Common myeloid progenitor, CD34-positive (primary cell): ENCODE data around the gene BLACAT1.

Source experiments
- CTCF ChIA-PET: fragments of 350-600 bp; sonication (Branson Sonifier 250); formaldehyde crosslinking; loops from one replicate; lab custom pipeline; 2021; ENCODE audit warnings: antibody characterized with exemption; lab: Charles Lee
- POLR2A ChIA-PET: fragments of 350-600 bp; sonication (Branson Sonifier 250); formaldehyde crosslinking; loops from one replicate; lab custom pipeline; 2021; ENCODE audit warnings: antibody characterized with exemption; lab: Charles Lee
- DNase-seq, 3 donors: peaks; one replicate each; pipeline versions ENCODE4 v3.0.0 to v3.0.0-alpha.2; 2013
- H3K27ac ChIP-seq, 2 experiments: 1 replicate in 1 of 2; 2 replicates in 1 of 2; pipeline ENCODE4 v1.7.0; 2013; ENCODE audit warnings: inconsistent platforms in 2 of 2, low read length in 2 of 2, mild to moderate bottlenecking in 2 of 2, low read depth in 1 of 2, moderate library complexity in 1 of 2; ENCODE audit not compliant: severe bottlenecking in 2 of 2, insufficient read depth in 1 of 2, poor library complexity in 1 of 2
- H3K27me3 ChIP-seq, 5 experiments: replicated peaks in 2 of 5; 1 replicate in 3 of 5; 2 replicates in 2 of 5; pipeline versions ENCODE4 v1.6.1 to v1.7.0; 2013; ENCODE audit warnings: low read length in 4 of 5, mild to moderate bottlenecking in 2 of 5, moderate library complexity in 2 of 5, inconsistent platforms in 1 of 5; ENCODE audit not compliant: insufficient read depth in 5 of 5, control insufficient read depth in 4 of 5
- H3K36me3 ChIP-seq, 4 experiments: 1 replicate in 2 of 4; 2 replicates in 2 of 4; pipeline versions ENCODE4 v1.6.1 to v1.7.0; 2013; ENCODE audit warnings: low read length in 3 of 4, control low read depth in 1 of 4, mild to moderate bottlenecking in 1 of 4; ENCODE audit not compliant: control insufficient read depth in 4 of 4, insufficient read depth in 4 of 4
- H3K4me1 ChIP-seq, 4 experiments: 1 replicate in 3 of 4; 2 replicates in 1 of 4; pipeline versions ENCODE4 v1.6.1 to v1.7.1; 2013; ENCODE audit warnings: low read length in 3 of 4, mild to moderate bottlenecking in 3 of 4, control low read depth in 1 of 4, inconsistent platforms in 1 of 4, moderate library complexity in 1 of 4; ENCODE audit not compliant: control insufficient read depth in 4 of 4, insufficient read depth in 4 of 4; ENCODE audit errors: control extremely low read depth in 1 of 4
- H3K4me3 ChIP-seq, 7 experiments: 1 replicate in 4 of 7; 2 replicates in 3 of 7; pipeline versions ENCODE4 v1.5.1 to v1.7.0; 2013; ENCODE audit warnings: mild to moderate bottlenecking in 7 of 7, low read length in 6 of 7, moderate library complexity in 6 of 7, inconsistent platforms in 2 of 7, low read depth in 2 of 7, control low read depth in 1 of 7; ENCODE audit not compliant: insufficient read depth in 4 of 7, control insufficient read depth in 1 of 7; ENCODE audit errors: extremely low read depth in 1 of 7
- H3K9me3 ChIP-seq, 5 experiments: 1 replicate in 4 of 5; 2 replicates in 1 of 5; pipeline versions ENCODE4 v1.6.1 to v1.7.1; 2013; ENCODE audit warnings: low read length in 4 of 5, mild to moderate bottlenecking in 2 of 5, inconsistent platforms in 1 of 5, low read depth in 1 of 5, moderate library complexity in 1 of 5; ENCODE audit not compliant: control insufficient read depth in 4 of 5, insufficient read depth in 2 of 5; ENCODE audit errors: control extremely low read depth in 1 of 5
- WGBS: methylation state at CpG from one replicate; pipeline ENCODE4 v1.1.5; 2013; ENCODE audit not compliant: insufficient coverage; 5-methylcytosine and 5-hydroxymethylcytosine counted together

The BLACAT1 gene

GRCh38 chr1:205452364-205452763, 3.5 kb downstream of the BLACAT1 start:
- Histone ChIP-seq H3K4me3 (no peak overlapping the region), H3K4me1 (peaks cover 0 to 19% (median 10%) of the 10 kb centered on the region in 4 experiments), H3K9me3 (no peaks in the 10 kb centered on the region), H3K27ac (no peak overlapping the region), H3K36me3 (no peaks in the 10 kb centered on the region), H3K27me3 (peaks cover 6 to 70% (median 34%) of the 10 kb centered on the region in 5 experiments)
- POLR2A ChIA-PET, result no interaction called here
- DNase-seq, result no peak
- WGBS, result 90% methylated on average over 2 of the region's 2 CpGs
- CTCF ChIA-PET, result interaction anchor here (0.8 to 1.2 kb wide), 2 partner anchors 43 to 55 kb away, joined by 3 read pairs; no protein-coding TSS in a partner anchor

- Histone ChIP-seq H3K27ac (no peak overlapping the region), H3K36me3 (no peaks in the 10 kb centered on the region), H3K27me3 (peaks cover 6 to 64% (median 34%) of the 10 kb centered on the region in 5 experiments), H3K4me3 (no peak overlapping the region), H3K4me1 (peaks cover 0 to 15% (median 7%) of the 10 kb centered on the region in 4 experiments), H3K9me3 (no peaks in the 10 kb centered on the region)
- CTCF ChIA-PET, result no interaction called here
- WGBS, result no CpG with 5 or more reads among the region's 2 CpGs
- DNase-seq, result no peak
- POLR2A ChIA-PET, result no interaction called here
Observed at GRCh38 chr1:205451759-205452164, 4.1 kb downstream of the BLACAT1 start.

DNA sequence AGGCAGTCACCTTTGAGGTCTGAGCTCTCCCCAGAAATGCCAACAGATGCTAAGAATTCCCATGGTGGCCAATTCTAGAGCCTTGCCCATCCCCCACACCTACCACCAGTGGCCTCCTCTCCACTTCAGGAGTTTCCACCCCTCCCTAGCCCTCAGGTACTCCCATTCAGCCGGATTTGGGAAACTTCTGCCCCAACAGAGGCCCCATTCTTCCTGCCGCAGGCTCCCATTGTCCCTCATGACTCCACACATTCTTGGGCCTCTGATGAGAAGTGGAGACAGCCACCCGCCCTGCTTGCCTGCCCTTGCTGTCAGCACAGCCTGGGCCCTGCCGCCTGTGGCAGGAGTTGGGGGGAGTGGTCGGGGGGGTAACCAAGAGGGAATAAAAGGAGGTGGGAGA, 4.6 kb downstream of the BLACAT1 start:
- Histone ChIP-seq H3K36me3 (no peaks in the 10 kb centered on the region), H3K27me3 (peaks cover 6 to 58% (median 30%) of the 10 kb centered on the region in 5 experiments), H3K4me1 (peaks cover 0 to 11% (median 5%) of the 10 kb centered on the region in 4 experiments), H3K4me3 (no peak overlapping the region), H3K27ac (no peak overlapping the region), H3K9me3 (no peaks in the 10 kb centered on the region)
- DNase-seq, result no peak
- POLR2A ChIA-PET, result no interaction called here
- CTCF ChIA-PET, result interaction anchor here (1.1 kb wide), 1 partner anchor 10 kb away, joined by 5 read pairs; no protein-coding TSS in a partner anchor
- WGBS, result 86% methylated on average over 2 of the region's 5 CpGs

DNA sequence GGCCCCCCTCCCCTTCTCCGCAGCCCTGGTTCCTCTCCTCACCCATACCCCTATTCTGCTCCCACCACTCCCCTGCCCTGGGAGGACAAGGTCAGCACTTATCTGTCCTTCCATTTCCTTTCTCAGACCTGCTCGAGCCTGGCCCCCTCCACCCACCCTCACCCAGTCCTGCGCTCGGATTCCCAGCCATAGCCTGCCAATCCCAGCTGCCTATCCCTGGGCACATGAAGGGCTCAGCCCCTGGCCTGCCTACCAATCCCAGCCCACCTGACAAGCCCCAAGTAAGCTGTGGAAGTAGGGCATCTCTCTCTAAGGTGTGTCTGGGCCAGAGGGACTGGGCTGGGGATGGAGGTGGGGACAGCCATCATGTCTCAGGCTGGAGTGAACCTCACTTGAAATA, 5.4 kb downstream of the BLACAT1 start:
- CTCF ChIA-PET, result interaction anchor here (1.1 kb wide), 1 partner anchor 10 kb away, joined by 5 read pairs; no protein-coding TSS in a partner anchor
- H3K4me3 ChIP-seq, result no peak overlapping the region
- POLR2A ChIA-PET, result no interaction called here

GRCh38 chr1:205449750-205450443, 5.9 kb downstream of the BLACAT1 start:
- no peaks in the 10 kb centered on the region for H3K9me3 ChIP-seq
- peak in 2 of 3 donors; percentile 18 to 26 for DNase-seq
- H3K4me3 ChIP-seq, result no peak overlapping the region
- POLR2A ChIA-PET, result no interaction called here
- H3K27ac ChIP-seq, result peak overlapping the region in 1 of 2 experiments; percentile 39
- CTCF ChIA-PET, result interaction anchor here (2.2 kb wide), 1 partner anchor 36 kb away, joined by 8 read pairs; no protein-coding TSS in a partner anchor
- peaks cover 5 to 45% (median 23%) of the 10 kb centered on the region in 5 experiments for H3K27me3 ChIP-seq
- H3K36me3 ChIP-seq, result no peaks in the 10 kb centered on the region
- H3K4me1 ChIP-seq, result peaks cover 5 to 15% (median 11%) of the 10 kb centered on the region in 4 experiments
- 50% methylated on average over 11 of the region's 18 CpGs for WGBS

More for the DNA sequence above, 5.4 kb downstream of the BLACAT1 start:
- WGBS, result 62% methylated on average over 2 of the region's 4 CpGs
- H3K9me3 ChIP-seq, result no peaks in the 10 kb centered on the region
- H3K27ac ChIP-seq, result no peak overlapping the region
- no peaks in the 10 kb centered on the region for H3K36me3 ChIP-seq
- H3K27me3 ChIP-seq, result peaks cover 6 to 51% (median 28%) of the 10 kb centered on the region in 5 experiments
- peaks cover 1 to 11% (median 8%) of the 10 kb centered on the region in 4 experiments for H3K4me1 ChIP-seq
- DNase-seq, result no peak

- ChIA-PET CTCF (interaction anchor here (1.0 to 2.2 kb wide), 3 partner anchors 18 to 465 kb away, joined by 3 to 8 read pairs (median 5); no protein-coding TSS in a partner anchor), POLR2A (no interaction called here)
- Histone ChIP-seq H3K4me3 (no peak overlapping the region), H3K27ac (peak overlapping the region in 1 of 2 experiments; percentile 39), H3K4me1 (peaks cover 5 to 21% (median 16%) of the 10 kb centered on the region in 4 experiments), H3K9me3 (no peaks in the 10 kb centered on the region), H3K27me3 (peaks cover 0 to 39% (median 17%) of the 10 kb centered on the region in 5 experiments), H3K36me3 (no peaks in the 10 kb centered on the region)
- no peak for DNase-seq
- WGBS, result 94% methylated on average over 4 of the region's 4 CpGs
Observed at GRCh38 chr1:205449254-205449749, 6.5 kb downstream of the BLACAT1 start.
